ENCODE data around the gene GUCY1A1. TPM values are rescaled to one million over a fixed set of nuclear protein-coding genes. Genes with fewer than 3 reads are reported as not detected.
A peak's percentile ranks its signal among the peaks of the same experiment; 100 is the strongest.

Gene GUCY1A1, protein sequence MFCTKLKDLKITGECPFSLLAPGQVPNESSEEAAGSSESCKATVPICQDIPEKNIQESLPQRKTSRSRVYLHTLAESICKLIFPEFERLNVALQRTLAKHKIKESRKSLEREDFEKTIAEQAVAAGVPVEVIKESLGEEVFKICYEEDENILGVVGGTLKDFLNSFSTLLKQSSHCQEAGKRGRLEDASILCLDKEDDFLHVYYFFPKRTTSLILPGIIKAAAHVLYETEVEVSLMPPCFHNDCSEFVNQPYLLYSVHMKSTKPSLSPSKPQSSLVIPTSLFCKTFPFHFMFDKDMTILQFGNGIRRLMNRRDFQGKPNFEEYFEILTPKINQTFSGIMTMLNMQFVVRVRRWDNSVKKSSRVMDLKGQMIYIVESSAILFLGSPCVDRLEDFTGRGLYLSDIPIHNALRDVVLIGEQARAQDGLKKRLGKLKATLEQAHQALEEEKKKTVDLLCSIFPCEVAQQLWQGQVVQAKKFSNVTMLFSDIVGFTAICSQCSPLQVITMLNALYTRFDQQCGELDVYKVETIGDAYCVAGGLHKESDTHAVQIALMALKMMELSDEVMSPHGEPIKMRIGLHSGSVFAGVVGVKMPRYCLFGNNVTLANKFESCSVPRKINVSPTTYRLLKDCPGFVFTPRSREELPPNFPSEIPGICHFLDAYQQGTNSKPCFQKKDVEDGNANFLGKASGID
- total RNA-seq: not detected in 2 replicates

DNA sequence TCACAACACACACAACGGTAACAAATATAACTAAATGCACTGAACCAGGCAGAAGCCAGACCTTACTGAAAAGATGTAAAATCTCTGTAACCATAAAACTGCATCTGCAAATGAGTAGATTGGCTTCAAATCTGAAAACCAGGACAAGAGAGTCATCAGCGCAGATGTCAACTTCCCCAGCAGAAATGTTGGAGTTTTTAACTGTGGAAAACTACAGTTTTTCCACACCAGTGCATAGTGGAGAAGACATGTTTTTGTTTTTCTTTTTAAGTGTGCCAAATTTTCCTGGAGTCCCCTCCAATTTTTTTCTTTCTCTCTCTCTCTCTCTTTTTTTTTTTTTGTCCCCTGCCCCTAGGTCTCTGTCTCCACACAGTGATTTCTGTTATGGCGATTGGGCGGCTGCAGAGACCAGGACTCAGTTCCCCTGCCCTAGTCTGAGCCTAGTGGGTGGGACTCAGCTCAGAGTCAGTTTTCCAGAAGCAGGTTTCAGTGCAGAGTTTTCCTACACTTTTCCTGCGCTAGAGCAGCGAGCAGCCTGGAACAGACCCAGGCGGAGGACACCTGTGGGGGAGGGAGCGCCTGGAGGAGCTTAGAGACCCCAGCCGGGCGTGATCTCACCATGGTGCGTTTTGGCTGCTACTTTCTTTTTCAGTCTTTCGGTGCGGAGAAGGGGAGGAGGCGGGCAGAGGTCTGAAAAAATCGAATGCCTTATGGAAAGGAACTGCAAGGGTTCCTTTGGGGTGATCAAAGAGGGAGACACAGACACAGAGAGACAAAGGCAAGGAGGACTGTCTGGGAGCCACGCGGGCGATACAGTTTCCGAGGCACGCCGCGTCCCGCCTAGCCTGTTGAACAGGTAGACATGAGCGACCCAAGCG lies at the start of gene GUCY1A1:
Gene GUCY1A1, plus strand, starts transcription at position 505 of the 878 bp plus-strand sequence. CDS start 30,020 bp downstream, outside the sequence.
- H3K27me3 Mint-ChIP-seq (ENCODE audit: low read depth): peaks cover 74% of the 10 kb centered on the region

DNA sequence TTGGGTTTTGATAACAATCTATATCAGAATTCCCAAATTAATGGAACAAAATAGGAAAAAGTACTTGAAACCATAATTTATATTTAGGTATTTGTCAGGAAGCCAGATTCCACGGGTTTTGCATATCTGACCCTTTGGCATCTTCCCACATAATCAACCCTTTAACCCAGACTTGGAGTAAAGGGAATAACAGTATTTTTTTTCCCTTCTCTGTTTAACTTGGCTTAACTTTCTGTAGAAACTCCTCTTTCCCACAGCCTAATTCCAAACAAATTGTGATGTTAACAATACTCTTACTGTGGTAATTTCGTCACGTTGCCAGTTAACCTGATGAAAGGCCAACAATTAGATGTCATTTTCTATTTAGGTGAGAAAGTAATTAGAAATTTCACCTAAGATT lies 49.4 kb upstream of the GUCY1A1 start:
- H3K27me3 Mint-ChIP-seq (ENCODE audit: low read depth): peaks cover 23% of the 10 kb centered on the region
- H3K27ac Mint-ChIP-seq: no peak overlapping the region
- intact Hi-C loops (cut with micrococcal nuclease): no loop called here
- peaks cover 7% of the 10 kb centered on the region for H3K4me1 Mint-ChIP-seq (ENCODE audit: low read depth)
- H3K9me3 Mint-ChIP-seq: no peaks in the 10 kb centered on the region
- H3K36me3 Mint-ChIP-seq (ENCODE audit: low read depth): no peaks in the 10 kb centered on the region
- no peak overlapping the region for H3K4me3 Mint-ChIP-seq (ENCODE audit: low read depth)
- no peak for DNase-seq (ENCODE audit: low spot score)

More for the DNA sequence above, at the start of gene GUCY1A1:
- Mint-ChIP-seq H3K27ac (no peak within 1 kb of the TSS), H3K36me3 (ENCODE audit: low read depth) (no peaks in the 10 kb centered on the region), H3K4me1 (ENCODE audit: low read depth) (peaks cover 14% of the 10 kb centered on the region), H3K9me3 (no peaks in the 10 kb centered on the region), H3K4me3 (ENCODE audit: low read depth) (peak within 1 kb of the TSS; percentile 88)
- DNase-seq (ENCODE audit: low spot score): peak; percentile 9
- intact Hi-C loops (cut with micrococcal nuclease): loop anchor here (10.0 kb wide), 1 partner anchor 292 kb away; the partner anchor contains the start of gene MAP9

DNA sequence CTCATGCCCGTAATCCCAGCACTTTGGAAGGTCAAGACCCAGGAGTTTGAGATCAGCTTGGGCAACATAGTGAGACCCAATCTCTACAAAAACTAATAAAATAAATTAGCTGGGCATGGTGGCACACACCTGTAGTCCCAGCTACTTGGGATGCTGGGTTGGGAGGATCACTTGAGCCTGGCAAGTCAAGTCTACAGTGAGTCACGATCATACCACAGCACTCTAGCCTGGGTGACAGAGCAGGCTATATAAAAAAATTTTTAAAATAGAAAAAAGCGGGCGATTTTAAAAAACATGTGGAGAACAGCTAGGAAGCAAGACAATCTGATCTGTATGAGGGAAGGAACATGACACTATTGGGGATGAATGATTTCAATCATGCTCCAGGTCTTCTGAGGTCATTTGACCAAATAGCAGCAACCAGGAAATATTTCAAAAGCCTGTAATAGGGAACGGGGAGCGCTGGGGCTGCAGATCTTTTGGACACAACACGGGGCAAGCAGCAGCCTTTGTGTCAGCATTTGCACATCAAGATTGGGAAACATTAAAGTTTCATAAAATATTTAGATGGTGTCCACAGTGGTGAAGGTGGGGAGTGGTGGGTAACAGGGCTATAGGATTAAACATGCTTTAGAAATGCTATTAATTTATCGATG lies 48.3 kb upstream of the GUCY1A1 start:
- Mint-ChIP-seq H3K36me3 (ENCODE audit: low read depth) (no peaks in the 10 kb centered on the region), H3K9me3 (no peaks in the 10 kb centered on the region), H3K27ac (no peak overlapping the region), H3K27me3 (ENCODE audit: low read depth) (peaks cover 18% of the 10 kb centered on the region), H3K4me1 (ENCODE audit: low read depth) (peaks cover 7% of the 10 kb centered on the region), H3K4me3 (ENCODE audit: low read depth) (no peak overlapping the region)
- intact Hi-C loops (cut with micrococcal nuclease): no loop called here
- DNase-seq (ENCODE audit: low spot score): no peak

DNA sequence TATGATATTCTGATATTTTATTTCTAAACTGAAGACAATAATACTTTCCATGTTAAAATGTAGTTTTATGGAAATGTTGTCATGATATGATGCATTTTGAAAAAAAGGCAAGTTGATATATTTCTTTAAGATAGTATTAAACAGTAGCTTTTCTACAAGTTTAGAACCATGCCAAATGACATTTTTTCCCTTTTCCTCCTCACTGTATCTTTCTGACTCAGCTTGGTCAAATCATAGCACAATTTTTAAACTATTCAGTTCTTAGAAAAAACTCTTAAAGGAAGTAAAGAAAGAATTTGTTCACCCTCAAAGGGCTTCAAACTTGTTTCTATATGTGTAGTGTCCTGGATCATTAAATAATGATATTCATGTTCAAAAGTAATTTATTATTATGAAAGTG lies 46.0 kb upstream of the GUCY1A1 start:
- no peak overlapping the region for H3K4me3 Mint-ChIP-seq (ENCODE audit: low read depth)
- H3K36me3 Mint-ChIP-seq (ENCODE audit: low read depth): no peaks in the 10 kb centered on the region
- no peak overlapping the region for H3K27ac Mint-ChIP-seq
- H3K27me3 Mint-ChIP-seq (ENCODE audit: low read depth): peaks cover 7% of the 10 kb centered on the region
- intact Hi-C loops (cut with micrococcal nuclease): no loop called here
- DNase-seq (ENCODE audit: low spot score): no peak
- H3K9me3 Mint-ChIP-seq: no peaks in the 10 kb centered on the region
- peaks cover 12% of the 10 kb centered on the region for H3K4me1 Mint-ChIP-seq (ENCODE audit: low read depth)

DNA sequence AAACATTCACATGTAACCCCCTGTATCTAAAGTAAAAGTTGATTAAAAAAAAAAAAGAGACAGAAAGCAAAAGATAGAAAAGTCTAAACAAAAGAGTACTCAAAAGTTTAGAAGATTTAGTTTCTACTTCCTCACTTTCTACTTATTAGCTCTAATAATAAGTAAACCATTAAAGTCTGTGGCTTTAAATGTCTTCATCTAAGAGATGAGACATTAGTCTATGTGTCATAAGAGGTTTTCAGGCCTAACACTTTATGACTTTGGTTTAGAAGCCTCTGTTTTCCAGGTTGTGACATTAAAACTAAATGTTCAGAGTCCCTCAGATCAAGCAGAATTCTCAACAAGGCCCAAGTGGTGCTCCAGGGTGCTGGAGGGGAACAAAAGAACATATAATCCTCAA lies 42.2 kb upstream of the GUCY1A1 start:
- H3K4me3 Mint-ChIP-seq (ENCODE audit: low read depth): no peak overlapping the region
- intact Hi-C loops (cut with micrococcal nuclease): no loop called here
- no peak for DNase-seq (ENCODE audit: low spot score)
- H3K9me3 Mint-ChIP-seq: no peaks in the 10 kb centered on the region
- no peaks in the 10 kb centered on the region for H3K36me3 Mint-ChIP-seq (ENCODE audit: low read depth)
- H3K27ac Mint-ChIP-seq: no peak overlapping the region
- peaks cover 31% of the 10 kb centered on the region for H3K4me1 Mint-ChIP-seq (ENCODE audit: low read depth)
- peaks cover 2% of the 10 kb centered on the region for H3K27me3 Mint-ChIP-seq (ENCODE audit: low read depth)

DNA sequence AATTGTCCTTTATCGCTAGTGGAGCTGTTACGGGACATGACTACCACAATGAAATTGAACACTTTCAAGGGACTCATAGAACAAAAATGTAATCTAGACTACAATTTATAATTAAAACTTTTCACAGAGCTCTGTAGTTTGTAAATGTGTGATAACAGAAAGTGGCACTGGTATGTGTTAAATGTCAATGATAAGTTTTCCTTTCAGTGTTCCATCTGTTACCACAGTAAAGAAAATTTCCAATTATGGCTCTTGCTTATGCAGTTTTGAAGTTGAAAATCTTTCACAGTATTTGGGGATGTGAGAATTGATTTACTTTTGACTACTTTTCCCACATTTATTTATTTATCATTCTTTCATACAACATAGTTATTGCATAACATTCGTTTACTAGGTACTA lies 40.1 kb upstream of the GUCY1A1 start:
- intact Hi-C loops (cut with micrococcal nuclease): no loop called here
- H3K4me1 Mint-ChIP-seq (ENCODE audit: low read depth): peaks cover 39% of the 10 kb centered on the region
- H3K4me3 Mint-ChIP-seq (ENCODE audit: low read depth): no peak overlapping the region
- H3K27ac Mint-ChIP-seq: no peak overlapping the region
- H3K9me3 Mint-ChIP-seq: no peaks in the 10 kb centered on the region
- peaks cover 2% of the 10 kb centered on the region for H3K27me3 Mint-ChIP-seq (ENCODE audit: low read depth)
- no peaks in the 10 kb centered on the region for H3K36me3 Mint-ChIP-seq (ENCODE audit: low read depth)
- no peak for DNase-seq (ENCODE audit: low spot score)

DNA sequence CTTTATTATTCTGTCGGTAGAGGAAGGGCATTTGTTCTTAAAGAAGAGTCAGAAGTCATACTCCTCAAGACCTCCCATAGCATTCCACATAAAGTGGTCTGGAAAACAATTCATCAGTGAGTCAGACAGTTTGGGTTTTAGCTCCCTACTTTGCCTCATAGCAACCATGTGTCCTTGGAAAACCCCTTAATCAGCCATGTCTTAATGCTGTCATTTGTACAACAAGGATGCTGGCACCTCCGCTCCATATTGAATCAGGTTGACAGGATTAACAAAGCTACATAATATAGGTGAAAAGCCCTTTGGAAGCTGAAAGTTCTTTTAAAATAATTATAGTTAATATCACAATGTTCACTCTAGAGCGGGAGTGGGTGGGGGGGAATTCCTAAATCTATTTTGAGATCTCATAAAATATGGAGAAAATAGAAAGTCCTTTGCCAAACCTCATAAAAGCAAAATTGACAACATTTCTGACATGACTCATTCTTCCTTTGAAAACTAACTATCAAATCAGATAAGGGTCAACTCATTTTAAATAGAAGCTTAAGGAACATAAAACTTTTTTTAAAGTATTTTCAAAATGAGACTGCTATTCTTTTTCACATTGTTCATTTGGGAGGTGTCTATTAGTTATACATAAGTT lies 37.3 kb upstream of the GUCY1A1 start:
- peak overlapping the region; percentile 58 for H3K27ac Mint-ChIP-seq
- intact Hi-C loops (cut with micrococcal nuclease): loop anchor here (1.0 to 2.0 kb wide), 3 partner anchors 10 to 119 kb away; no protein-coding TSS in a partner anchor
- H3K4me3 Mint-ChIP-seq (ENCODE audit: low read depth): no peak overlapping the region
- H3K4me1 Mint-ChIP-seq (ENCODE audit: low read depth): peaks cover 34% of the 10 kb centered on the region
- peaks cover 1% of the 10 kb centered on the region for H3K27me3 Mint-ChIP-seq (ENCODE audit: low read depth)
- DNase-seq (ENCODE audit: low spot score): no peak
- no peaks in the 10 kb centered on the region for H3K36me3 Mint-ChIP-seq (ENCODE audit: low read depth)
- H3K9me3 Mint-ChIP-seq: no peaks in the 10 kb centered on the region

DNA sequence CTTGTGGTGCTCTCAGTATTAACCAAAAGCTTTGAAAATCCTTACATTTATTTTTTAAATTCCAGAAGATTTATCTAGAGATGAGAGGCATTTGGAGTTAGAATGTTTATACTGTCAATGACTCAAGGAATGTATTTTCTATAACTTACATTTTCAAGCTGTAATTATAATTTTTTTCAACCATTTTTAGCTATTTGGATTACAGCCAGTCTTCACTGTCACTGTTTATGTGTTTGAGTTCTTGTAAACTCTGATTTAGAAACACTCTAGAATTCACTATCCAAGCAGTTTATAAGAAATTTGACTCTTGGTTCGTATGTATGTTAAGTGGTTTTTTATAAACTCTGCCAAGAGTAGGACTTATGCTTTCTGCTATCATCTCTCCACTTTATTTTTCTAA lies 36.7 kb upstream of the GUCY1A1 start:
- Mint-ChIP-seq H3K9me3 (no peaks in the 10 kb centered on the region), H3K36me3 (ENCODE audit: low read depth) (no peaks in the 10 kb centered on the region), H3K27me3 (ENCODE audit: low read depth) (peaks cover 4% of the 10 kb centered on the region), H3K27ac (peak overlapping the region; percentile 58), H3K4me1 (ENCODE audit: low read depth) (peaks cover 33% of the 10 kb centered on the region), H3K4me3 (ENCODE audit: low read depth) (no peak overlapping the region)
- DNase-seq (ENCODE audit: low spot score): no peak
- intact Hi-C loops (cut with micrococcal nuclease): loop anchor here (1.0 to 2.0 kb wide), 3 partner anchors 9 to 119 kb away; no protein-coding TSS in a partner anchor

DNA sequence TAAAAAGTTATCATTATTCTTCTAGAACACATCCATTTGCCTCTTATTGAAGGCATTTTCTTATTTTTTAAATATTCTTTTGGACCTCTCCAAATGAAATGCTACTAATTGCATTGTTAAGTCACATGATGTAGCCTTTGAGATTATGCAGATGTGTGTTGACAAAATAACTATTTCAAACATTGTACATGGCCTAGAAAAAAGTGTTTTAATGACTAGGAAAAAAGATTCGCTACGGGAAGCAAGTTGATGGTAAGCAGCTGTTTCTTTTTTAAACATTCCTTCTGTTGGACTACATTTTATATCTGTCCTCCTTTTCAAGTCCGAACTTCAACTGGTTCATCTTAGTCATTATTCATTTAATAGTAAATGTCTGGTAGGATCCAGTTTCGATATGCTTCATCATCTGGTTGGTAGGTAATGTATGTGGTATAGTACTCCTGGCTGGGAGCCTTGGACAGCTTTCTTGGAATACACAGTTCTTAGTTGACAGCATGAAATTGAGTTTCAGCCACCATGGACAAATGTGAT lies 34.3 kb upstream of the GUCY1A1 start:
- Mint-ChIP-seq H3K36me3 (ENCODE audit: low read depth) (no peaks in the 10 kb centered on the region), H3K27me3 (ENCODE audit: low read depth) (peaks cover 6% of the 10 kb centered on the region), H3K27ac (no peak overlapping the region), H3K9me3 (no peaks in the 10 kb centered on the region), H3K4me1 (ENCODE audit: low read depth) (peaks cover 27% of the 10 kb centered on the region), H3K4me3 (ENCODE audit: low read depth) (no peak overlapping the region)
- DNase-seq (ENCODE audit: low spot score): no peak
- intact Hi-C loops (cut with micrococcal nuclease): no loop called here

DNA sequence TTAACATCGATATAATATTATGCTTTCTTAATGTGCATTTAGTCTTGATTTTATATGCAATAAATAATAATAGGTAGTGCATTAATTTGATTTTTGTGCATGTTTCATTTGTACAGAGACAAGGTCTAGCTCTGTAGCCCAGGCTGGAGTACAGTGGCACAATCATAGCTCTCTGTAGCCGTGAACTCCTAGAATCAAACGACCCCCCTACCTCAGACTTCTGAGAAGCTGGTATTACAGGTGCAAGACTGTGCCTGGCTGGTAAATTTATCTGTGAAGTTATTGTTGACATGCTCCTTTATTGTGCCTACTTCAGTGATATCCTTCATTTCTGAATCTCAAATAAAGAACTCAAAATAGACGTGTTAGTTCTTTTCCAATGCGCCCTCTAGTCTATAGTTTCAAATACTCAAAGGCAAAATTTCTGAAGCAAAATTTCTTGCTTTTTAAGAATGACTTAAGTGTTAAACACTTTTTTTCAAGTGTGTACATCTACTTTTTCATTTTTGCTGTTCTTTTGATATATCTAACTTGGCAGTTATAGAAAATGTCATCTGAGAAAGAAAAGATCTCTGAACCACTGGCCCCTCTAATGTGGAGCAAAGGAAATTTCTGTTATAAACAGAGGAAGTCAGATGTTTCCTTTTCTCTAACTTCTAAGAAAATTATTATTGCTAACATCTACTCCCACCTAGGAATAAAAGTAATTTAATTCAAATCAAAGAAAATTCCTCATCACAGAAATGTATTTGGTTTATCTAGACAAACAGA lies 28.3 kb upstream of the GUCY1A1 start:
- intact Hi-C loops (cut with micrococcal nuclease): no loop called here
- Mint-ChIP-seq H3K27ac (no peak overlapping the region), H3K4me3 (ENCODE audit: low read depth) (no peak overlapping the region), H3K4me1 (ENCODE audit: low read depth) (peaks cover 22% of the 10 kb centered on the region), H3K9me3 (no peaks in the 10 kb centered on the region), H3K27me3 (ENCODE audit: low read depth) (peaks cover 23% of the 10 kb centered on the region), H3K36me3 (ENCODE audit: low read depth) (no peaks in the 10 kb centered on the region)
- DNase-seq (ENCODE audit: low spot score): no peak

Data from activated T-helper 2 cell treated with anti-CD3 and anti-CD28 coated beads, Interferon-gamma antibody, Interleukin-2, Interleukin-4, amounts not matched to agents 10 μg/mL and 5 μg/mL and 100 μg/mL, durations not matched to agents 14 hours and 24 hours and 36 hours (primary cell).